HepG2 (cell line): ENCODE data around the gene PLXNA3. TPM values are rescaled to one million over a fixed set of nuclear protein-coding genes. Genes with fewer than 3 reads are reported as not detected.

Experiments
- ARID2 ChIP-seq: sonication (generic); formaldehyde crosslinking; IDR thresholded peaks from 2 replicates; pipeline ENCODE4 v1.8.1; 2022; ENCODE audit warnings: mild to moderate bottlenecking, missing genetic modification reagents, borderline replicate concordance
- ARNT ChIP-seq: fragments of 450-650 bp; IDR thresholded peaks from 2 replicates; pipeline ENCODE4 v1.6.1; 2017
- ARNT2 ChIP-seq: sonication (generic); formaldehyde crosslinking; IDR thresholded peaks from 2 replicates; pipeline ENCODE4 v1.8.0; 2022; ENCODE audit warnings: mild to moderate bottlenecking, low read depth, missing genetic modification reagents, moderate library complexity
- DMAP1 ChIP-seq: IDR thresholded peaks from 2 replicates; pipeline ENCODE4 v1.6.1; 2016
- GATAD1 ChIP-seq: IDR thresholded peaks from 2 replicates; pipeline ENCODE4 v1.6.1; 2016; ENCODE audit warnings: missing genetic modification reagents, missing compliant biosample characterization
- HMGXB4 ChIP-seq, 2 experiments: sonication (generic) in 1 of 2; formaldehyde crosslinking in 1 of 2; IDR thresholded peaks; 2 replicates each; pipeline versions ENCODE4 v1.4.0 to v1.6.1; 2018 to 2020; ENCODE audit warnings: missing genetic modification reagents in 2 of 2, borderline replicate concordance in 1 of 2, low read depth in 1 of 2, mild to moderate bottlenecking in 1 of 2, missing biosample characterization in 1 of 2
- HNRNPLL ChIP-seq: fragments of 200-400 bp; formaldehyde crosslinking; IDR thresholded peaks from 2 replicates; pipeline ENCODE4 v1.6.1; 2017; ENCODE audit warnings: mild to moderate bottlenecking, low read depth, low read length; ENCODE audit not compliant: poor library complexity, severe bottlenecking
- HNRNPUL1 ChIP-seq: fragments of 200-400 bp; formaldehyde crosslinking; IDR thresholded peaks from 2 replicates; pipeline ENCODE4 v1.6.1; 2017; ENCODE audit warnings: low read depth, mild to moderate bottlenecking, low read length, moderate library complexity
- NFATC3 ChIP-seq: sonication (generic); formaldehyde crosslinking; IDR thresholded peaks from 2 replicates; pipeline ENCODE4 v1.5.1; 2020; ENCODE audit warnings: mild to moderate bottlenecking, missing genetic modification reagents
- POGZ ChIP-seq: sonication (generic); formaldehyde crosslinking; IDR thresholded peaks from 2 replicates; pipeline ENCODE4 v1.4.0; 2020; ENCODE audit warnings: mild to moderate bottlenecking, missing genetic modification reagents
- RBAK ChIP-seq: sonication (generic); formaldehyde crosslinking; IDR thresholded peaks from 2 replicates; pipeline ENCODE4 v1.5.1; 2020; ENCODE audit warnings: mild to moderate bottlenecking, missing genetic modification reagents
- YEATS4 ChIP-seq: sonication (generic); formaldehyde crosslinking; IDR thresholded peaks from 2 replicates; pipeline ENCODE4 v1.4.0; 2020; ENCODE audit warnings: missing genetic modification reagents, borderline replicate concordance
- ZBTB10 ChIP-seq: sonication (generic); formaldehyde crosslinking; IDR thresholded peaks from 2 replicates; pipeline ENCODE4 v1.4.0; 2020; ENCODE audit warnings: missing genetic modification reagents, borderline replicate concordance
- ZBTB7A ChIP-seq: sonication (generic); formaldehyde crosslinking; IDR thresholded peaks from 2 replicates; pipeline ENCODE4 v1.8.0; 2022; ENCODE audit warnings: mild to moderate bottlenecking, missing genetic modification reagents
- ZBTB7B ChIP-seq: sonication (generic); formaldehyde crosslinking; IDR thresholded peaks from 2 replicates; pipeline ENCODE4 v1.4.0; 2020; ENCODE audit warnings: missing genetic modification reagents
- ZFP62 ChIP-seq: sonication (generic); formaldehyde crosslinking; IDR thresholded peaks from 2 replicates; pipeline ENCODE4 v1.4.0; 2020; ENCODE audit warnings: missing genetic modification reagents
- ZNF12 ChIP-seq: sonication (generic); formaldehyde crosslinking; IDR thresholded peaks from 2 replicates; pipeline ENCODE4 v1.5.0; 2020; ENCODE audit warnings: missing genetic modification reagents
- ZNF251 ChIP-seq: sonication (generic); formaldehyde crosslinking; IDR thresholded peaks from 2 replicates; pipeline ENCODE4 v1.9.0; 2021; ENCODE audit warnings: mild to moderate bottlenecking, missing genetic modification reagents
- ZNF296 ChIP-seq: sonication (generic); formaldehyde crosslinking; conservative IDR thresholded peaks from 2 replicates; pipeline ENCODE4 v1.5.0; 2020; ENCODE audit warnings: mild to moderate bottlenecking, missing genetic modification reagents
- ZNF460 ChIP-seq: sonication (generic); formaldehyde crosslinking; IDR thresholded peaks from 2 replicates; pipeline ENCODE4 v1.5.1; 2020; ENCODE audit warnings: missing genetic modification reagents, mild to moderate bottlenecking, borderline replicate concordance
- ZNF660 ChIP-seq: sonication (generic); formaldehyde crosslinking; IDR thresholded peaks from 2 replicates; pipeline ENCODE4 v1.5.1; 2020; ENCODE audit warnings: mild to moderate bottlenecking, low read depth, missing genetic modification reagents, borderline replicate concordance
- ZSCAN20 ChIP-seq: sonication (generic); formaldehyde crosslinking; IDR thresholded peaks from 2 replicates; pipeline ENCODE4 v1.4.0; 2020; ENCODE audit warnings: missing genetic modification reagents, mild to moderate bottlenecking, borderline replicate concordance
- polyA plus RNA-seq, 8 experiments: library from polyadenylated mRNA; depleted of rRNA in 3 of 8; stranded (reverse) in 7 of 8; unstranded in 1 of 8; fragments of >200 nt; fragmentation: Illumina TruSeq in 4 of 8; extraction: Trizol in 4 of 8; gene quantifications; 2 replicates each; pipeline versions ENCODE4 v1.2.1 to v1.2.3, GENCODE V29; 2011 to 2016; ENCODE audit warnings: low read depth in 4 of 8, missing spikeins in 1 of 8, mixed read lengths in 1 of 8; ENCODE audit not compliant: insufficient read depth in 1 of 8
- total RNA-seq, 5 experiments: library from RNA; depleted of rRNA; stranded (reverse); fragments of >200 nt; fragmentation: Illumina TruSeq; extraction: Trizol; gene quantifications; 2 replicates each; pipeline ENCODE4 v1.2.3, GENCODE V29; 2016; ENCODE audit warnings: low read depth in 1 of 5
- TF ChIP-seq, protein P1 (sequence below): sonication (generic); formaldehyde crosslinking; IDR thresholded peaks from 2 replicates; pipeline ENCODE4 v1.4.0; 2020; ENCODE audit warnings: low read depth, mild to moderate bottlenecking, missing genetic modification reagents

Gene PLXNA3
- total and polyA plus RNA-seq, 2 of the 13 experiments (the other 11 are each of a cell fraction or from before 2014, with no cell fraction given) = 5.8 to 20.6 TPM

DNA sequence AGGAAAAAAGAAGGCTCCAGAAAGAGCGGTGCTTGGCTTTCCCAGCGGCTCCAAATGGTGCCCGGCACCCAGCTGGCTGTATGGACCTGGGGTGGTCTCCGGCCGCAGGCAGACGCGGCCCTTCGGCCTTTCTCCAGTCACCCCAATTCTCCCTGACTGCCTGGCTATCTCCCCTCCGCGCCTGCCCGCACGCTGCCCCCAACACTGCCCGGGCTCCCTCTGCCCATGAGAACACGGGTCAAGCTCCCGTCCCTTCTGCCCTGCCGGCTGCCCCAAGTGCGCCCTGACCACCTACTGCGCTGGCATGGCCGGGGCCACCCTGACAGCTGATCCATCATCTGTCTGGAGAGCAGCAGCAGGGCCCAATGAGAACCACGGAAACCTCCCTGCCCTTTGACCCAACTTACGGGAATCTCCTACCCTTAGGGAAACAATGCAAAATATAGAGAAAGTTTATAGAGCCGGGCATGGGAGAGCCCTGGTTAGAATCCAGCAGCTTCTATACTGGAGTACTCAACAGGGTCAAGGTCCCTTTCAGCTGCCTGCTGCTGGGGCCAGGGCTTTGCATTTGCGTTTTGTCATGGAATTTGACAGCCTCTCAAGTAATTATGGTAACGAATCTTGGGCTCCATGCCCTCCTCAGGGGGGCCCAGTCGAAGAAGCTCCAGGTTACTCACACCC, 59.2 kb downstream of the PLXNA3 start (continued):
- TF ChIP-seq DMAP1 (CRISPR knock-in tag) (no peak), ARNT (no peak), ZNF460 (no peak), ZBTB7B (CRISPR knock-in tag) (no peak), ARNT2 (no peak), ZBTB10 (CRISPR knock-in tag) (no peak), HNRNPLL (peak; percentile 47), HNRNPUL1 (no peak), ZNF251 (CRISPR knock-in tag) (no peak), ZSCAN20 (CRISPR knock-in tag) (no peak), ZNF296 (CRISPR knock-in tag) (0 out of 2 replicates have a peak, but pooled peaks have one; percentile 29), YEATS4 (no peak), ZNF12 (CRISPR knock-in tag) (no peak), ZBTB7A (no peak), HMGXB4 (CRISPR knock-in tag; IDR thresholded peaks at IDR 0.05; ENCODE audit: borderline replicate concordance in 1 of 2, low read depth in 1 of 2) (no peak), ZNF660 (CRISPR knock-in tag) (no peak), ARID2 (CRISPR knock-in tag) (no peak), NFATC3 (CRISPR knock-in tag) (no peak), ZFP62 (CRISPR knock-in tag) (no peak), RBAK (CRISPR knock-in tag) (no peak), GATAD1 (CRISPR knock-in tag) (no peak), POGZ (no peak)
- TF ChIP-seq, protein P1, sequence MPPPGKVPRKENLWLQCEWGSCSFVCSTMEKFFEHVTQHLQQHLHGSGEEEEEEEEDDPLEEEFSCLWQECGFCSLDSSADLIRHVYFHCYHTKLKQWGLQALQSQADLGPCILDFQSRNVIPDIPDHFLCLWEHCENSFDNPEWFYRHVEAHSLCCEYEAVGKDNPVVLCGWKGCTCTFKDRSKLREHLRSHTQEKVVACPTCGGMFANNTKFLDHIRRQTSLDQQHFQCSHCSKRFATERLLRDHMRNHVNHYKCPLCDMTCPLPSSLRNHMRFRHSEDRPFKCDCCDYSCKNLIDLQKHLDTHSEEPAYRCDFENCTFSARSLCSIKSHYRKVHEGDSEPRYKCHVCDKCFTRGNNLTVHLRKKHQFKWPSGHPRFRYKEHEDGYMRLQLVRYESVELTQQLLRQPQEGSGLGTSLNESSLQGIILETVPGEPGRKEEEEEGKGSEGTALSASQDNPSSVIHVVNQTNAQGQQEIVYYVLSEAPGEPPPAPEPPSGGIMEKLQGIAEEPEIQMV (CRISPR knock-in tag) = no peak
